Activated T-cell treated with anti-CD3 and anti-CD28 coated beads, Interleukin-2, amount 50 U/mL, for 24 hours (primary cell): ENCODE results near the gene KCNC3.
A peak's percentile ranks its signal among the peaks of the same experiment; 100 is the strongest.

Source experiments
- DNase-seq: peaks from one replicate; pipeline ENCODE4 v3.0.0-alpha.2; 2020
- H3K27ac Mint-ChIP-seq: 2 replicates; pipeline ENCODE4 v1.8.0; 2020; ENCODE audit warnings: mild to moderate bottlenecking, mixed read lengths
- H3K27me3 Mint-ChIP-seq: 2 replicates; pipeline ENCODE4 v1.8.0; 2020; ENCODE audit warnings: mixed read lengths
- H3K36me3 Mint-ChIP-seq: 2 replicates; pipeline ENCODE4 v1.8.0; 2020; ENCODE audit warnings: low read depth, mixed read lengths
- H3K4me1 Mint-ChIP-seq: 2 replicates; pipeline ENCODE4 v1.8.0; 2020; ENCODE audit warnings: low read depth, mixed read lengths
- H3K4me3 Mint-ChIP-seq: 2 replicates; pipeline ENCODE4 v1.8.0; 2020; ENCODE audit warnings: mild to moderate bottlenecking, moderate library complexity, mixed read lengths
- H3K9me3 Mint-ChIP-seq: 2 replicates; pipeline ENCODE4 v1.8.0; 2020; ENCODE audit warnings: mixed read lengths

Gene KCNC3

GRCh38 chr19:50329146-50329925, at the start of gene KCNC3:
Gene KCNC3, minus strand, starts transcription at chr19:50329377. Its CDS starts 295 bp downstream, at chr19:50329082.
- H3K36me3 Mint-ChIP-seq, result peaks cover 7% of the 10 kb centered on the region
- H3K4me1 Mint-ChIP-seq, result peaks cover 61% of the 10 kb centered on the region
- H3K27me3 Mint-ChIP-seq, result peaks cover 67% of the 10 kb centered on the region
- H3K27ac Mint-ChIP-seq, result peak within 1 kb of the TSS; percentile 76
- peak within 1 kb of the TSS; percentile 66 for H3K4me3 Mint-ChIP-seq
- peaks cover 8% of the 10 kb centered on the region for H3K9me3 Mint-ChIP-seq
- DNase-seq, result peak; percentile 90

- Mint-ChIP-seq H3K27ac (peak overlapping the region; percentile 48), H3K4me1 (peaks cover 41% of the 10 kb centered on the region), H3K9me3 (no peaks in the 10 kb centered on the region), H3K4me3 (no peak overlapping the region), H3K27me3 (no peaks in the 10 kb centered on the region), H3K36me3 (peaks cover 71% of the 10 kb centered on the region)
- DNase-seq, result no peak
These were observed 49.7 kb upstream of the KCNC3 start for GRCh38 chr19:50378863-50379236.

- H3K27me3 Mint-ChIP-seq, result no peaks in the 10 kb centered on the region
- DNase-seq, result no peak
- H3K4me1 Mint-ChIP-seq, result peaks cover 36% of the 10 kb centered on the region
- H3K9me3 Mint-ChIP-seq, result no peaks in the 10 kb centered on the region
- H3K4me3 Mint-ChIP-seq, result peak overlapping the region; percentile 27
- peak overlapping the region; percentile 91 for H3K27ac Mint-ChIP-seq
- peaks cover 69% of the 10 kb centered on the region for H3K36me3 Mint-ChIP-seq
These were observed 49.1 kb upstream of the KCNC3 start for GRCh38 chr19:50378169-50378862.

GRCh38 chr19:50377517-50377916, 48.3 kb upstream of the KCNC3 start:
- Mint-ChIP-seq H3K27me3 (no peaks in the 10 kb centered on the region), H3K9me3 (no peaks in the 10 kb centered on the region), H3K36me3 (peaks cover 61% of the 10 kb centered on the region), H3K4me1 (peaks cover 32% of the 10 kb centered on the region), H3K27ac (peak overlapping the region; percentile 91), H3K4me3 (peak overlapping the region; percentile 98)
- no peak for DNase-seq

GRCh38 chr19:50377051-50377461, 47.9 kb upstream of the KCNC3 start:
- H3K4me3 Mint-ChIP-seq, result peak overlapping the region; percentile 98
- no peaks in the 10 kb centered on the region for H3K27me3 Mint-ChIP-seq
- DNase-seq, result peak; percentile 64
- peaks cover 56% of the 10 kb centered on the region for H3K36me3 Mint-ChIP-seq
- H3K9me3 Mint-ChIP-seq, result no peaks in the 10 kb centered on the region
- H3K4me1 Mint-ChIP-seq, result peaks cover 32% of the 10 kb centered on the region
- peak overlapping the region; percentile 91 for H3K27ac Mint-ChIP-seq

- Mint-ChIP-seq H3K4me1 (peaks cover 32% of the 10 kb centered on the region), H3K27me3 (no peaks in the 10 kb centered on the region), H3K36me3 (peaks cover 50% of the 10 kb centered on the region), H3K27ac (peak within 1 kb of the TSS; percentile 100), H3K9me3 (no peaks in the 10 kb centered on the region), H3K4me3 (peak within 1 kb of the TSS; percentile 98)
- peak; percentile 96 for DNase-seq
These were observed 47.2 kb upstream of the KCNC3 start, which contains the start of gene NR1H2 for GRCh38 chr19:50376166-50377050. Gene NR1H2, plus strand, starts transcription at chr19:50376457. Its CDS starts 1,149 bp downstream, at chr19:50377606.

- Mint-ChIP-seq H3K27ac (no peak overlapping the region), H3K9me3 (no peaks in the 10 kb centered on the region), H3K4me1 (peaks cover 41% of the 10 kb centered on the region), H3K27me3 (no peaks in the 10 kb centered on the region), H3K36me3 (peaks cover 10% of the 10 kb centered on the region), H3K4me3 (no peak overlapping the region)
- no peak for DNase-seq
These were observed 42.8 kb upstream of the KCNC3 start for GRCh38 chr19:50371914-50372475.

GRCh38 chr19:50368649-50369570, 39.7 kb upstream of the KCNC3 start:
- Mint-ChIP-seq H3K4me3 (peak overlapping the region; percentile 89), H3K9me3 (no peaks in the 10 kb centered on the region), H3K27ac (peak overlapping the region; percentile 94), H3K4me1 (peaks cover 46% of the 10 kb centered on the region), H3K27me3 (no peaks in the 10 kb centered on the region), H3K36me3 (peaks cover 11% of the 10 kb centered on the region)
- peak; percentile 90 for DNase-seq

GRCh38 chr19:50365434-50366306, 36.5 kb upstream of the KCNC3 start, which contains the start of gene NAPSA:
Gene NAPSA, minus strand, starts transcription at chr19:50365639. Its CDS starts 18 bp downstream, at chr19:50365621.
- no peaks in the 10 kb centered on the region for H3K27me3 Mint-ChIP-seq
- H3K27ac Mint-ChIP-seq, result peak within 1 kb of the TSS; percentile 95
- peaks cover 32% of the 10 kb centered on the region for H3K36me3 Mint-ChIP-seq
- no peak for DNase-seq
- H3K4me1 Mint-ChIP-seq, result peaks cover 77% of the 10 kb centered on the region
- peak within 1 kb of the TSS; percentile 80 for H3K4me3 Mint-ChIP-seq
- peaks cover 9% of the 10 kb centered on the region for H3K9me3 Mint-ChIP-seq

GRCh38 chr19:50362656-50363424, 33.7 kb upstream of the KCNC3 start:
- H3K4me1 Mint-ChIP-seq, result peaks cover 84% of the 10 kb centered on the region
- peak overlapping the region; percentile 65 for H3K4me3 Mint-ChIP-seq

GRCh38 chr19:50362030-50362412, 32.8 kb upstream of the KCNC3 start:
- Mint-ChIP-seq H3K27me3 (no peaks in the 10 kb centered on the region), H3K9me3 (peaks cover 15% of the 10 kb centered on the region), H3K27ac (peak overlapping the region; percentile 95), H3K36me3 (peaks cover 53% of the 10 kb centered on the region), H3K4me3 (peak overlapping the region; percentile 65), H3K4me1 (peaks cover 85% of the 10 kb centered on the region)
- no peak for DNase-seq

More at GRCh38 chr19:50362656-50363424, 33.7 kb upstream of the KCNC3 start:
- Mint-ChIP-seq H3K27me3 (no peaks in the 10 kb centered on the region), H3K36me3 (peaks cover 53% of the 10 kb centered on the region), H3K9me3 (peaks cover 15% of the 10 kb centered on the region), H3K27ac (peak overlapping the region; percentile 95)
- DNase-seq, result peak; percentile 59
